Amniotic epithelial cell (primary cell): ENCODE measurements around the gene C10orf105.

ENCODE experiments used
- DNase-seq: peaks from one replicate; pipeline ENCODE4 v3.0.0-alpha.2; 2010; ENCODE audit warnings: low read depth

The C10orf105 gene

GRCh38 chr10:71675295-71675970 is 44.1 kb downstream of the C10orf105 start:
- no peak for DNase-seq

- DNase-seq, result no peak
These were observed 47.3 kb downstream of the C10orf105 start for GRCh38 chr10:71671994-71672946.

GRCh38 chr10:71667387-71667752 is 52.2 kb downstream of the C10orf105 start:
- no peak for DNase-seq

GRCh38 chr10:71666639-71667386 is 52.8 kb downstream of the C10orf105 start:
- peak; percentile 19 for DNase-seq

GRCh38 chr10:71665456-71665855 is 54.1 kb downstream of the C10orf105 start:
- no peak for DNase-seq

- DNase-seq, result no peak
These were observed 55.0 kb downstream of the C10orf105 start for GRCh38 chr10:71664585-71664984.

GRCh38 chr10:71663311-71663710 is 56.3 kb downstream of the C10orf105 start:
- DNase-seq, result no peak

- no peak for DNase-seq
These were observed 57.7 kb downstream of the C10orf105 start for GRCh38 chr10:71661779-71662336.
